ENCODE data around the gene ADAMTS10.
A peak's percentile ranks its signal among the peaks of the same experiment; 100 is the strongest.
"Not testable (repeated sequence)": the region's sequence is repeated elsewhere in the genome, so short reads cannot be mapped to it uniquely, and the experiment has no call there.

ADAMTS10 gene

GRCh38 chr19:8626842-8627241 lies 16.3 kb upstream of the ADAMTS10 start:
- DNase-seq = no peak

GRCh38 chr19:8622886-8623285 lies 12.4 kb upstream of the ADAMTS10 start:
- not testable (repeated sequence) for DNase-seq

GRCh38 chr19:8618751-8619150 lies 8.2 kb upstream of the ADAMTS10 start:
- no peak for DNase-seq

GRCh38 chr19:8617984-8618383 lies 7.5 kb upstream of the ADAMTS10 start:
- DNase-seq = no peak

- DNase-seq = not testable (repeated sequence)
Measured at GRCh38 chr19:8617325-8617724, 6.8 kb upstream of the ADAMTS10 start.

GRCh38 chr19:8616861-8617260 lies 6.3 kb upstream of the ADAMTS10 start:
- DNase-seq = no peak

GRCh38 chr19:8615813-8616596 lies 5.5 kb upstream of the ADAMTS10 start:
- peak; percentile 46 for DNase-seq

GRCh38 chr19:8615024-8615423 lies 4.5 kb upstream of the ADAMTS10 start:
- no peak for DNase-seq

- DNase-seq = no peak
Measured at GRCh38 chr19:8614455-8614854, 3.9 kb upstream of the ADAMTS10 start.

- no peak for DNase-seq
Measured at GRCh38 chr19:8612807-8613171, 2.3 kb upstream of the ADAMTS10 start.

- no peak for DNase-seq
Measured at GRCh38 chr19:8611877-8612806, 1.6 kb upstream of the ADAMTS10 start.

GRCh38 chr19:8611391-8611876 lies 919 bp upstream of the ADAMTS10 start:
- no peak for DNase-seq

- no peak for DNase-seq
Measured at GRCh38 chr19:8610936-8611300, 403 bp upstream of the ADAMTS10 start.

- DNase-seq = no peak
Measured at GRCh38 chr19:8609279-8610040, 1.1 kb downstream of the ADAMTS10 start.

- no peak for DNase-seq
Measured at GRCh38 chr19:8608941-8609278, 1.6 kb downstream of the ADAMTS10 start.

- DNase-seq = no peak
Measured at GRCh38 chr19:8607386-8607785, 3.1 kb downstream of the ADAMTS10 start.

GRCh38 chr19:8605514-8605913 lies 5.0 kb downstream of the ADAMTS10 start:
- no peak for DNase-seq

GRCh38 chr19:8601796-8602195 lies 8.7 kb downstream of the ADAMTS10 start:
- no peak for DNase-seq

- no peak for DNase-seq
Measured at GRCh38 chr19:8600816-8601215, 9.7 kb downstream of the ADAMTS10 start.

GRCh38 chr19:8600064-8600463 lies 10.5 kb downstream of the ADAMTS10 start:
- no peak for DNase-seq

- DNase-seq = no peak
Measured at GRCh38 chr19:8596168-8596567, 14.3 kb downstream of the ADAMTS10 start.

GRCh38 chr19:8595651-8596050 lies 14.9 kb downstream of the ADAMTS10 start:
- no peak for DNase-seq

- DNase-seq = no peak
Measured at GRCh38 chr19:8593931-8594330, 16.6 kb downstream of the ADAMTS10 start.

All from effector CD4-positive, alpha-beta T cell (primary cell).